Body of pancreas (tissue), 4 donors: Measurements from ENCODE around the gene SCUBE1. TPM values are rescaled to one million over a fixed set of nuclear protein-coding genes. Genes with fewer than 3 reads are reported as not detected.

Experiments used
- ATAC-seq: fragments of 150-250 bp; one replicate; pipeline ENCODE4 v1.9.1; 2016
- DNase-seq, 4 donors: peaks; one replicate each; pipeline ENCODE4 v3.0.0-alpha.2; 2019
- H3K27ac ChIP-seq, 4 donors: fragments of 200-600 bp; sonication (generic); 1 replicate in 3 of 4; 2 replicates in 1 of 4; pipeline versions ENCODE4 v1.5.1 to v1.6.1; 2016 to 2019; ENCODE audit warnings: mild to moderate bottlenecking in 1 of 4, mixed read lengths in 1 of 4, moderate library complexity in 1 of 4
- H3K27me3 ChIP-seq, 2 donors: fragments of 200-600 bp; sonication (generic); one replicate each; pipeline ENCODE4 v1.6.0; 2016; ENCODE audit warnings: mild to moderate bottlenecking in 1 of 2
- H3K36me3 ChIP-seq, 2 donors: fragments of 200-600 bp; sonication (generic); replicated peaks in 1 of 2; 2 replicates each; pipeline ENCODE4 v1.5.1; 2016; ENCODE audit warnings: low read depth in 2 of 2; ENCODE audit not compliant: insufficient read depth in 1 of 2
- H3K4me1 ChIP-seq: fragments of 200-600 bp; sonication (generic); one replicate; pipeline ENCODE4 v1.6.0; 2016
- H3K4me3 ChIP-seq, 2 donors: fragments of 200-600 bp; sonication (generic); 1 replicate in 1 of 2; 2 replicates in 1 of 2; pipeline ENCODE4 v1.5.1; 2016 to 2019
- H3K9me3 ChIP-seq, 3 donors: fragments of 200-600 bp; sonication (generic); 1 replicate in 2 of 3; 2 replicates in 1 of 3; pipeline ENCODE4 v1.5.1; 2016
- CTCF ChIP-seq, 7 experiments: fragments of 450-650 bp in 4 of 7; fragments of 200-600 bp in 3 of 7; sonication (generic) in 3 of 7; IDR thresholded peaks; one replicate each; pipeline ENCODE4 v1.5.1; 2016 to 2019; ENCODE audit warnings: antibody characterized with exemption in 7 of 7
- POLR2A ChIP-seq, 3 donors: fragments of 450-650 bp; IDR thresholded peaks; one replicate each; pipeline ENCODE4 v1.6.1; 2016; ENCODE audit warnings: antibody characterized with exemption in 3 of 3, mild to moderate bottlenecking in 2 of 3
- WGBS, 2 donors: methylation state at CpG; one replicate each; pipeline ENCODE4 v1.1.5; 2017; 5-methylcytosine and 5-hydroxymethylcytosine counted together
- intact Hi-C: fragments of 100-400 bp; cut with DNase I; formaldehyde crosslinking; loops from one replicate; pipeline ENCODE4 v1.15.1; 2023
- total RNA-seq, 2 donors: library from RNA; depleted of rRNA; stranded (reverse); fragments of >200 nt; gene quantifications; one replicate each; pipeline ENCODE4 v1.1.0, GENCODE V29; 2016

SCUBE1 gene
- total RNA-seq, 2 donors from 2014 or later, result under 0.01 to 0.26 TPM

GRCh38 chr22:43236411-43237166, 106.6 kb downstream of the SCUBE1 start:
- no peaks in the 10 kb centered on the region for H3K9me3 ChIP-seq
- DNase-seq (peak; percentile 51 to 82 (median 64)), ATAC-seq (peak; percentile 65)
- no peaks in the 10 kb centered on the region for H3K36me3 ChIP-seq
- intact Hi-C loops, result no loop called here
- TF ChIP-seq POLR2A (IDR thresholded peaks at IDR 0.05) (no peak), CTCF (IDR thresholded peaks at IDR 0.05) (no peak)
- peak overlapping the region in 1 of 4 donors; percentile 26 for H3K27ac ChIP-seq
- 54 to 59% methylated on average over 13 to 14 of the region's 14 CpGs for WGBS, 2 donors
- H3K4me3 ChIP-seq, result no peak overlapping the region
- H3K4me1 ChIP-seq, result peaks cover 21% of the 10 kb centered on the region
- H3K27me3 ChIP-seq, result no peaks in the 10 kb centered on the region

GRCh38 chr22:43235445-43236409, 107.4 kb downstream of the SCUBE1 start:
- H3K27ac ChIP-seq, result no peak overlapping the region
- no peaks in the 10 kb centered on the region for H3K9me3 ChIP-seq
- no peak for DNase-seq
- peaks cover 21% of the 10 kb centered on the region for H3K4me1 ChIP-seq
- intact Hi-C loops, result no loop called here
- no peaks in the 10 kb centered on the region for H3K36me3 ChIP-seq
- no peak overlapping the region for H3K4me3 ChIP-seq
- H3K27me3 ChIP-seq, result no peaks in the 10 kb centered on the region
- WGBS, 2 donors, result 67 to 72% methylated on average over 22 of the region's 22 CpGs
- ATAC-seq, result peak; percentile 6
- TF ChIP-seq POLR2A (IDR thresholded peaks at IDR 0.05), result no peak
- TF ChIP-seq CTCF (IDR thresholded peaks at IDR 0.05), result no peak

- H3K27ac ChIP-seq, result no peak overlapping the region
Observed at GRCh38 chr22:43234264-43234988, 108.7 kb downstream of the SCUBE1 start.

GRCh38 chr22:43233529-43233928, 109.6 kb downstream of the SCUBE1 start:
- Histone ChIP-seq H3K4me1 (peaks cover 21% of the 10 kb centered on the region), H3K27me3 (no peaks in the 10 kb centered on the region), H3K27ac (no peak overlapping the region), H3K4me3 (no peak overlapping the region), H3K9me3 (no peaks in the 10 kb centered on the region), H3K36me3 (no peaks in the 10 kb centered on the region)
- 68 to 81% methylated on average over 3 to 6 of the region's 6 CpGs for WGBS, 2 donors
- intact Hi-C loops, result no loop called here
- TF ChIP-seq POLR2A (IDR thresholded peaks at IDR 0.05) (no peak), CTCF (IDR thresholded peaks at IDR 0.05) (no peak)
- ATAC-seq, result no peak
- DNase-seq, result no peak

More at GRCh38 chr22:43234264-43234988, 108.7 kb downstream of the SCUBE1 start:
- no peaks in the 10 kb centered on the region for H3K9me3 ChIP-seq
- no peak for DNase-seq
- H3K27me3 ChIP-seq, result no peaks in the 10 kb centered on the region
- intact Hi-C loops, result no loop called here
- no peak for ATAC-seq
- H3K4me3 ChIP-seq, result no peak overlapping the region
- no peak for TF ChIP-seq POLR2A (IDR thresholded peaks at IDR 0.05)
- no peak for TF ChIP-seq CTCF (IDR thresholded peaks at IDR 0.05)
- peaks cover 21% of the 10 kb centered on the region for H3K4me1 ChIP-seq
- 74 to 79% methylated on average over 6 to 7 of the region's 9 CpGs for WGBS, 2 donors
- no peaks in the 10 kb centered on the region for H3K36me3 ChIP-seq
